Measurements from ENCODE around the gene P2RX1. TPM values are rescaled to one million over a fixed set of nuclear protein-coding genes. Genes with fewer than 3 reads are reported as not detected.
A peak's percentile ranks its signal among the peaks of the same experiment; 100 is the strongest.

Gene P2RX1
- total and polyA plus RNA-seq, 2 of the 4 experiments (the other 2 are of a cell fraction): not detected

DNA sequence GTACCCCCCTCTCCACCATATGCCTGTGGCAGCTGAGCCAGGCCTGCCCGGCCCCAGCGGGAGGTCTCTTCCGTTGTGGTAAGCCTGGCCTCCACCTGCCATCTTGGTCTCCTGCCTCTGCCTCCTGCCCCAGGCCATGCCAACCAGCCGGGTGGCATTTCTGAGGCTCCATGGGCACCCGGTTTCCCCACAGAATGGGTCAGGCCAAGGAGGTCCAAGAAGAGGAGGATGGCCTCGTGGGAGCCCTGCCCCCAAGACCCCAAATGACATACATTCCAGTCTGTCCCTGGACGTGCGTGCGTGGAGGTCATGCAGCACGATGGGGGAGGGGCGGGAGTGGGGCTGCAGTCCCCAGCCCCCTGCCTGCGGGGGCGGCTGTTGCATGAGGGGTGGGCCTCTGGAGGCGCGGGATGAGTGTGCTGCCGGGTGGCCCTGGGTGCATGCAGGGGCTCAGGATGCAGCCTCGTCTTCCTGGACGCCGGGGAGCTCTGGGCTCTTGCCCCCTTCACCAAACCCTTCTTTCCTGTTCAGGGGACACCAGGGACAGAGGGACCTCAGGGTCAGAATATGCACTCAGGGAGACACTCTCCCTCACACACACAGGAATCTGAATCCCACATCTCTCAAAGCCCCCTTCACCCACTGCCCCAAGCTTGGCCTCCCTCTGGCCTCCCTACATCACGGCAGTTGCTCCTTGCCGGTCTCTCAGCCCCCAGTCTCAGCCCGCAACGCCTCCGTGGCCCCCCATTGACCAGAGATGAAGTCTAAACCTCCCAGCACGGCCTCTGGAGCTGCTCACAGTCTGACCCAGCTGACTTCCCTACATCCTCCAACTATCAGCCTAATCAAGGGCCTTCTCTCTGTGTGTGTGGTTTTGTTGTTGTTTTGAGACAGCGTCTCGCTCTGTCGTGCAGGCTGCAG lies 54.2 kb downstream of the P2RX1 start:
- H3K27me3 ChIP-seq (ENCODE audit: control insufficient read depth, insufficient read depth, low read length): no peaks in the 10 kb centered on the region
- 100% methylated on average over 3 of the region's 28 CpGs; no CpG with 5 or more reads in 1 of the 2 experiments for WGBS, 2 experiments (ENCODE audit: extremely low coverage in 2 of 2, insufficient read length in 1 of 2)
- ATAC-seq (ENCODE audit: low read depth): no peak
- no peak overlapping the region for H3K4ac ChIP-seq (ENCODE audit: low read depth, low read length)
- no peak overlapping the region for H2BK120ac ChIP-seq (ENCODE audit: low read depth, low read length)
- no peaks in the 10 kb centered on the region for H3K9me1 ChIP-seq (ENCODE audit: insufficient read depth, low read length)
- TF ChIP-seq RFX5 (IDR thresholded peaks at IDR 0.05; ENCODE audit: low read depth, low read length): no peak
- no peak for TF ChIP-seq ELK1 (IDR thresholded peaks at IDR 0.05; ENCODE audit: borderline replicate concordance, low read depth, low read length)
- no peak for TF ChIP-seq POLR2A (IDR thresholded peaks at IDR 0.05; ENCODE audit: low read depth, low read length)
- TF ChIP-seq RAD21 (IDR thresholded peaks at IDR 0.05; ENCODE audit: low read length): no peak
- no peak for TF ChIP-seq BHLHE40 (IDR thresholded peaks at IDR 0.05; ENCODE audit: low read depth, low read length)
- no peak for TF ChIP-seq CEBPB (IDR thresholded peaks at IDR 0.05; ENCODE audit: low read depth, low read length)
- BruUV-seq (replicated peaks): no TSS peak
- H2AK5ac ChIP-seq (ENCODE audit: low read depth, low read length): no peak overlapping the region
- H3K14ac ChIP-seq (replicated peaks; ENCODE audit: low read depth, low read length): no peak overlapping the region
- no peak overlapping the region for H3K9ac ChIP-seq (ENCODE audit: low read depth, low read length)
- dilution Hi-C loops (cut with HindIII; ENCODE audit: low sequenced_read_pairs, unreplicated experiment): no loop called here
- H3K9me3 ChIP-seq (ENCODE audit: control insufficient read depth, insufficient read depth, low read length): no peaks in the 10 kb centered on the region
- no peak overlapping the region for H2BK5ac ChIP-seq (ENCODE audit: low read depth, low read length, poor library complexity, severe bottlenecking)
- peaks cover 11% of the 10 kb centered on the region for H3K36me3 ChIP-seq (ENCODE audit: control insufficient read depth, insufficient read depth, low read length)
- H3K4me1 ChIP-seq (ENCODE audit: control insufficient read depth, insufficient read depth, low read length): no peaks in the 10 kb centered on the region
- intact Hi-C loops (cut with micrococcal nuclease): loop anchor here (2.0 to 10.0 kb wide), 3 partner anchors 27 to 213 kb away; no protein-coding TSS in a partner anchor
- H4K5ac ChIP-seq (ENCODE audit: low read depth, low read length): no peak overlapping the region
- no peaks in the 10 kb centered on the region for H3K79me1 ChIP-seq (ENCODE audit: low read depth in 1 of 2, low read length in 2 of 2)
- DNase-seq: no peak
- in situ Hi-C loops (cut with MboI; ENCODE audit: low sequenced_read_pairs): no loop called here
- H4K20me1 ChIP-seq (ENCODE audit: insufficient read depth, low read length): no peaks in the 10 kb centered on the region
- peak overlapping the region; percentile 55 for H2AK9ac ChIP-seq (replicated peaks; ENCODE audit: low read depth, low read length, poor library complexity)
- H3K27ac ChIP-seq (ENCODE audit: insufficient read depth, low read length): no peak overlapping the region
- no peak overlapping the region for H3K18ac ChIP-seq (ENCODE audit: low read depth, low read length)
- no peak overlapping the region for H3K4me3 ChIP-seq (ENCODE audit: insufficient read depth, low read depth, low read length)
- ChIA-PET POLR2A (ENCODE audit: unreplicated experiment) (no interaction called here), CTCF (interaction anchor here (1.3 to 1.6 kb wide), 3 partner anchors 52 to 127 kb away, joined by 3 to 9 read pairs (median 4); no protein-coding TSS in a partner anchor)
- H4K8ac ChIP-seq (ENCODE audit: low read depth in 2 of 2, low read length in 2 of 2): no peak overlapping the region
- no peak overlapping the region for H2AFZ ChIP-seq (replicated peaks; ENCODE audit: low read length, poor library complexity)
- H4K91ac ChIP-seq (ENCODE audit: insufficient read depth, low read depth, low read length): no peak overlapping the region
- no peak overlapping the region for H3K4me2 ChIP-seq (ENCODE audit: low read depth, low read length)
- no peak overlapping the region for H3K56ac ChIP-seq (ENCODE audit: extremely low read depth, insufficient read depth, low read length)
- no peak overlapping the region for H3K23ac ChIP-seq (ENCODE audit: low read depth, low read length)
- H2BK20ac ChIP-seq (ENCODE audit: low read depth, low read length): no peak overlapping the region
- no peak overlapping the region for H2BK15ac ChIP-seq (ENCODE audit: low read depth, low read length)
